Measurements from ENCODE around the gene RSAD1.
"Not testable (repeated sequence)": the region's sequence is repeated elsewhere in the genome, so short reads cannot be mapped to it uniquely, and the experiment has no call there.

Gene RSAD1

GRCh38 chr17:50474523-50474922 is 4.1 kb upstream of the RSAD1 start:
- DNase-seq: no peak

DNA sequence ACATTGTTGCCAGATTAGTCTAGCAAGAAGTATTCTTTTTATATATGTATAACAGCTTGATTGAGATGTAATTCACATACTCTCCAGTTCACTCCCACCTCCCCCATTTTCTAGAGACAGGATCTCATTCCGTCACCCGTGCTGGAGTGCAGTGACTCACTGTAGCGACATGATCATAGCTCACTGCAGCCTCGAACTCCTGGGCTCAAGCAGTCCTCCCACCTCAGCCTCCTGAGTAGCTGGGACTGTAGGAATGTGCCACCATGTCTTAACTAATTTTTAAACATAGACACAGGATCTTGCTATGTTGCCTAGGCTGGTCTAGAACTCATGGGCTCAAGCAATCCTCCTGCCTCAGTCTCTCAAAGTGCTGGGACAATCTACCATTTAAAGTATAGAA is 3.3 kb upstream of the RSAD1 start:
- no peak for DNase-seq

DNA sequence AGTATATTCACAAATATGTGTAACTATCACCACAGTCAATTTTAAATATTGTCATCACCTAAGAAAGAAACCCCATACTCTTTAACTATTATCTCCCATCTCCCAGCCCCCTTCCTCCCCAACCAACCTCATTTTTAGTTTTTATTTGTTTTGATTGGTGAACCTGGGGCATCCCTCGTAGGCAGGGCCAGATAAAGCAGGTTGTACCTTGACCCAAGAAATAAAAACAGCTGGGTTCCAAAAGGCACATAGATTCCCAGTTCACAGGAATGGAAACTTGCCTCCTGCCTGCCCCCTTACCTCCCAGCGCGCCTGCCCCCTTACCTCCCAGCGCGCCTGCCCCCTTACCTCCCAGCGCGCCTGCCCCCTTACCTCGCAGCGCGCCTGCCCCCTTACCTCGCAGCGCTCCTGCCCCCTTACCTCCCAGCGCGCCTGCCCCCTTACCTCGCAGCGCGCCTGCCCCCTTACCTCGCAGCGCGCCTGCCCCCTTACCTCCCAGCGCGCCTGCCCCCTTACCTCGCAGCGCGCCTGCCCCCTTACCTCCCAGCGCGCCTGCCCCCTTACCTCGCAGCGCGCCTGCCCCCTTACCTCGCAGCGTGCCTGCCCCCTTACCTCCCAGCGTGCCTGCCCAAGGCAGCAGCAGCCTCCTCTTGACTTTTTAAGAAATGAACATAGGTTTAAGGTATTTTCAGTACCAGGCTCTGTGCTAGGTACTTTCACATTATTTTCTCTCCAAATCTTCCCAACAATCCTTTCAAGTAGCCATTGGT is 2.7 kb upstream of the RSAD1 start:
- not testable (repeated sequence) for DNase-seq

DNA sequence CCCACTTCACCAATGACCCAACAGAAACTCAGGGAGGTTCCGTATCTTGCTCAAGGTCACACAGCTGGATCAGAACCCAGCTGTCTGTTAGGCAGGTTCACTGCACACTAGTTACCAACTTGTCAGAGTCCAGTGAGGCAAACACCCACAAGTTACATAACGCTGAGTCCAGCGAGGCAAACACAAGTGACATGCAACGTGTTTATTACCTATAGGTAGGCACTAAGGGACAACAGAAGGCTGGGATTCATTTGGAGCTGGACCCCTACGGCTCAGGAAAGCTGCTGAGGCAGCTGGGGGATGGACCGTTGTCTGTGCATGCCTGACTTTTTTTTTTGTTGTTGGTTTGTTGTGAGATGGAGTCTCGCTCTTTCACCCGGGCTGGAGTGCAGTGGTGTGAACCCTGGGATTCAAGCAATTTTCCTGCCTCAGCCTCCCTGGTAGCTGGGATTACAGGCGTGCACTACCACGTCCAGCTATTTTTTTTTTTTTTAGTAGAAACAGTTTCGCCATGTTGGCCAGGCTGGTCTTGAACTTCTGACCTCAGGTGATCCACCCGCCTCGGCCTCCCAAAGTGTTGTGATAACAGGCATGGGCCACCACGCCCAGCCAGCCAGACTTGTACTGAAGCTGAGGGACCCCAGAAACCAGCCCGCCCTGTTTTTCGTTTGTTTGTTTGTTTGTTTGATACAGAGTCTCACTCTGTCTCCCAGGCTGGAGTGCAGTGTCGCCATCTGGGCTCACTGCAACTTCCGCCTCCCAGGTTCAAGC is 1.9 kb upstream of the RSAD1 start:
- DNase-seq: no peak

- DNase-seq: no peak
Measured at GRCh38 chr17:50477976-50478375, 684 bp upstream of the RSAD1 start.

- peak; percentile 44 for DNase-seq
Measured at GRCh38 chr17:50479522-50480141, 972 bp downstream of the RSAD1 start.

- DNase-seq: no peak
Measured at GRCh38 chr17:50480142-50480764, 1.6 kb downstream of the RSAD1 start.

GRCh38 chr17:50480854-50481490 is 2.3 kb downstream of the RSAD1 start:
- no peak for DNase-seq

- no peak for DNase-seq
Measured at GRCh38 chr17:50481648-50482047, 3.0 kb downstream of the RSAD1 start.

DNA sequence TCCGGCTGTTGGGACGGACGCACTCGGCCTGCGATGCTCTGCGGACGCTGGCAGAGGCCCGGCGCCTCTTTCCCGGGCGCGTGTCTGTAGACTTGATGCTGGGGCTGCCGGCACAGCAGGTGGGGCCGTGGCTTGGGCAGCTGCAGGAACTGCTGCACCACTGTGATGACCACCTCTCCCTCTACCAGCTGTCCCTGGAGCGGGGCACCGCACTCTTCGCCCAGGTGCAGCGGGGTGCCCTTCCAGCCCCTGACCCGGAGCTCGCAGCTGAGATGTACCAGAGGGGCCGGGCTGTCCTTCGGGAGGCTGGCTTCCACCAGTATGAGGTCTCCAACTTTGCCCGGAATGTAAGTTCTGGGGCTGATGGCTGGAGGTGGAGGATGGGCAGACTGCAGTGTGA is 3.5 kb downstream of the RSAD1 start:
- DNase-seq: no peak

- DNase-seq: peak; percentile 55
Measured at GRCh38 chr17:50482516-50482915, 3.9 kb downstream of the RSAD1 start.

DNA sequence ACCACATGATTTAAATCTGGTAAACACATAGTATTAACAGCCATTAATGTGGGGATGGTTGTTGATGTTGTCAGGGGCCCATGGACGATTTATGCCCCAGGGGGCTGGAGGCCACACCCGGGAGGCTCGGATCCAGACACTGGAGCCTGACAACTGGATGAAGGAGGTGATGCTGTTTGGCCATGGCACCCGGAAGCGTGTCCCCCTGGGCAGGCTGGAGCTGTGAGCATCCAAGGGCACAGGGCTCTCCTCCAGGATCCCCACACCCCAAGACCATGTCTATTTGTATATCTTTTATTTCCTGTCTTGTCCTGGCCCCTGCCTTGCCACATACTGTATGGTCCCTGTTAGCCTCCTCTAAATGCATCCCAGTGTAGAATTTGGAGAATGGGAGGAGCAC is 4.6 kb downstream of the RSAD1 start:
- DNase-seq: no peak

DNA sequence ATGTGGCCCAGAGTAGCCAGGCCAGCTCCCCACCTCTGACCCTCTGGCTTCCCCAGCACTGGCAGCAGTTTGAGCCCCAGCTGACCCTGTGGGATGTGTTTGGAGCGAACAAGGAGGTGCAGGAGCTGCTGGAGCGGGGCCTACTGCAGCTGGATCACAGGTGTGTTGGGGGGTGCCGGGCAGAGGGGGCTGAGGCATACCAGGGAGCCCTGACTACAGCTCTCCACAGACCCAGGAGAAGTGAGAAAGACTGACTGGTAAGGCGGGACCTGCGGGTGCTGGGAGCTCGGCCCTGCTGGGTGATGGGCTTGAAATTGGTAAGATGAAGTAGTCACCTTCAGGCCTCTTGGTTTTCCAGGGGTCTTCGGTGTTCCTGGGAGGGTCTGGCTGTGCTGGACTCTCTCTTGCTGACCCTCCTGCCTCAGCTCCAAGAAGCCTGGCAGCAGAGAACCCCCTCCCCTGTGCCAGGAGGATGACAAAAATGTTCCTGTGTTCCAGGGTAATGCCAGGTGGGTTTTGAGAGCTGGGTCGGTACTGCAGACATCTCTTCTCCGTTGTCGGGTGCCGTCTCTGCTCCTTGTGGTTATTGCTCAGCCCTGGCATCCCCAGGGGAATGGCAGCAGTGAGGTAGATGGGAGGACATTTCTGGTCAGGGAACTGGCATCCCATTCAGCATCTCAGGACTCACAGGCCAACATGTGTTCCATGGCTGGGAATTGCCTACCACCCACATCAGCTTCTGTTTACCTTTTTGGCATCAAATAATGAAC is 5.9 kb downstream of the RSAD1 start:
- no peak for DNase-seq

- DNase-seq: no peak
Measured at GRCh38 chr17:50487213-50488096, 8.8 kb downstream of the RSAD1 start.

DNA sequence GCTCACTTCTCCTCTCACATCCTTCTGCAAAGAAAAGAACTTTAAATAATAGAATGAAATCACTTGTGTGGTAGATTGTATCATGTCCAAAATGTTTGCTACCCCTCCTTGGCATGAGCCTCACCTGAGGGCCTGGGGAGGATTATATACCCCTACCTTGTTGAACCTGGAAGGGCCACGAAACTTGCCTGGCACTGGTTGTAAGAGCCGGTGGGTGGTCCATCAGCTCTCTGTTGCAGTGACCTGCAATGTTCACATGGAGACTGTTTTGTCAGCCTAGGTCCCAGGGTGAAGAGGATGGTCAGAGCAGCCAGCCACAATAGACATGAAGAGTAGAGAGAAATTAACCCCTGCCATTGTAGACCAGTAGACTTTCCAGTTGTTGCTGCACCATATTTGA is 10.2 kb downstream of the RSAD1 start:
- DNase-seq: no peak

- DNase-seq: no peak
Measured at GRCh38 chr17:50491505-50491904, 12.8 kb downstream of the RSAD1 start.

DNA sequence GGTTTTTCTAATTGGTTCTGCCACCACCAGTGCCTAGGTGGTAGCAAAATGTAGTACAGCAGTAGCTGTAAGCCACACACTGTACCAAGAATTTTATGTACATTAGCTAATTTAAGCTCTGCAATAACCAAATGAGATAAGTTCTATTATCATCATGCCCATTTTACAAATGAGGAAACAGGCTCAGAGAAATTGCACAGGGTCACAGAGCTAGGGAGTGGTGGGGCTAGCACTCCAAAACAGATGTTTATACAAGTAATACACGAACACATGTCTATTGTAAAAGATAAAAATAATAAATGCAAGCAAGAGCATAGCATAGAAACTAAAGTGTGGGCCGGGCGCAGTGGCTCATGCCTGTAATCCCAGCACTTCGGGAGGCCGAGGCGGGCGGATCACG is 13.6 kb downstream of the RSAD1 start:
- no peak for DNase-seq

- DNase-seq: no peak
Measured at GRCh38 chr17:50493744-50494143, 15.1 kb downstream of the RSAD1 start.

DNA sequence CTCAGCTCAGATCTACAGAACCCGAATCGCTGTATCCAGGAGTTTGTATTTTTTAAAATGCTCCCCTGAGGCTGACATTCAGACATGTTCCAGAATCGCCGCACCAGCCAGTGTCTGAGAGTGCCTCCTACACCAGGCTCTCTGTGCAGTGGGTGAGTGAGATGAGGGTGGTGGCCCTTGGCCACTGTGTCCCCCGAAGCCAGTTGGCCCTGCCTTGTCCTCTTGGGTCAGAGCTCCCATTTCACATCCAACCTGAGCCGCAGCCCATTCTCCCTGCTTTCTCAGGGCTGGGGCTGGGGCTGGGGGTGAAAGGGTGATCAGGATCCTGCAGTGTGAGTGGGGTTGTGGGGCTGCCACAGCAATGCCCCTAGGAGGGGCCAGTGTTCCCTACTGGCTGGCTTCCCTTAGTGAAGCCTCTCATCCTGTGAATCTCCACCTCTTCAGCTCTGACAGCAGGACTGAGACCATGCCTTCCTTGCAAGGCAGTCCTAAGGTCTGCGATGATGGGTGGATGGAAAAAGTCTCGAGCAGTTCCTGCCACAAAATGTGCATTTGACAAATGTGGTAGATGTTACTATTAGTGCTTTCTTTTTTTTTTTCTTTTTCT is 16.7 kb downstream of the RSAD1 start:
- DNase-seq: no peak

DNA sequence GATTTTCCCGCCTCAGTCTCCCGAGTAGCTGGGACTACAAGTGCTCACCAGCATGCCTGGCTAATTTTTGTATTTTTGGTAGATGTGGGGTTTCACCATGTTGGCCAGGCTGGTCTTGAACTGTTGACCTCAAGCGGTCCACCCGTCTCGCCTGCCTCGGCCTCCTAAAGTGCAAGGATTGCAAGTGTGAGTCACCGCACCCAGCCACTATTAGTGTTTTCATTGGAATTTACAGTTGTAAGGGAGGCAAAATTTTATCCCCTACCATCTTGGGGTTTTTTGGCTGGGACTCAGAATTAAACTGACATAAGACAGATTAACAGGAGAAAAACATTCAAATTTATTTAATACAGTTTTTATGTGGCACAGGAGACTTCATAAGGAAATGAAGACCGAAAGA is 17.3 kb downstream of the RSAD1 start:
- no peak for DNase-seq
